ENCODE data around the gene IRX5.

The IRX5 gene

DNA sequence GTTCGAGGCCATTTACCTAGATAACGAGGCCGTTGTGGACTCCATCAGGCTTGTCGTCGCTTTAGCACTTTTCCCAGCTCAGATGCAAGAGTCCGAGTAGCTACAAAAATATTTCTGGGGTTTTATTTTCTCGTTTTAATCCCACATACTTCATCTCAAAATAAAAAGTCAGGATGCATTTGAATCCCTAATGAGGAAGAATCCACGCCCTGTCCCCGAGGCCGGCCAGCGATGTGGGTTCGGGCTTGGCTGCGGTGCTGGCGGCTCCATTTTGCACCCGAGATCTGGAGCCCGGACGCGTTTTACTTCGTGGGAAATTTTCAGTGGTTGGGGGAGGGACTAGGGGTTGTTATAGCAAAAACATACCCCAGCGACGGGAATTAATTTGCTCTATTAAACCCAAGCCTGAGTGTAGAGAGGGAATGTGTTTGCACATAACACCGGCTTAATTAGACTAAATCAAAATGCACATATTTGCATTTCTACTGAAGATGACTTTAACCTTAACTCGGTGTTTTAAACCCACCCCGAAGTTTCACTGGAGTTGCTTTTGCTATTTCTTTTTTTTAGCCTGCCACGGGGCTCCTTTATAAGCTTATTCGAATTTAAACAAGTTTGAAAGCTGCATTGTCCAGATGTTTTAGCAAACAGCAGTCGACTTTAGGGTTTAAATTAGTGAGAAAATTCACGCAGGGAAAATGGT lies 4.8 kb downstream of the IRX5 start:
- TF ChIP-seq, protein P1, sequence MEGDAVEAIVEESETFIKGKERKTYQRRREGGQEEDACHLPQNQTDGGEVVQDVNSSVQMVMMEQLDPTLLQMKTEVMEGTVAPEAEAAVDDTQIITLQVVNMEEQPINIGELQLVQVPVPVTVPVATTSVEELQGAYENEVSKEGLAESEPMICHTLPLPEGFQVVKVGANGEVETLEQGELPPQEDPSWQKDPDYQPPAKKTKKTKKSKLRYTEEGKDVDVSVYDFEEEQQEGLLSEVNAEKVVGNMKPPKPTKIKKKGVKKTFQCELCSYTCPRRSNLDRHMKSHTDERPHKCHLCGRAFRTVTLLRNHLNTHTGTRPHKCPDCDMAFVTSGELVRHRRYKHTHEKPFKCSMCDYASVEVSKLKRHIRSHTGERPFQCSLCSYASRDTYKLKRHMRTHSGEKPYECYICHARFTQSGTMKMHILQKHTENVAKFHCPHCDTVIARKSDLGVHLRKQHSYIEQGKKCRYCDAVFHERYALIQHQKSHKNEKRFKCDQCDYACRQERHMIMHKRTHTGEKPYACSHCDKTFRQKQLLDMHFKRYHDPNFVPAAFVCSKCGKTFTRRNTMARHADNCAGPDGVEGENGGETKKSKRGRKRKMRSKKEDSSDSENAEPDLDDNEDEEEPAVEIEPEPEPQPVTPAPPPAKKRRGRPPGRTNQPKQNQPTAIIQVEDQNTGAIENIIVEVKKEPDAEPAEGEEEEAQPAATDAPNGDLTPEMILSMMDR (IDR thresholded peaks at IDR 0.05; ENCODE audit: extremely low read depth, missing control alignments): no peak
- DNase-seq (ENCODE audit: low spot score): no peak

DNA sequence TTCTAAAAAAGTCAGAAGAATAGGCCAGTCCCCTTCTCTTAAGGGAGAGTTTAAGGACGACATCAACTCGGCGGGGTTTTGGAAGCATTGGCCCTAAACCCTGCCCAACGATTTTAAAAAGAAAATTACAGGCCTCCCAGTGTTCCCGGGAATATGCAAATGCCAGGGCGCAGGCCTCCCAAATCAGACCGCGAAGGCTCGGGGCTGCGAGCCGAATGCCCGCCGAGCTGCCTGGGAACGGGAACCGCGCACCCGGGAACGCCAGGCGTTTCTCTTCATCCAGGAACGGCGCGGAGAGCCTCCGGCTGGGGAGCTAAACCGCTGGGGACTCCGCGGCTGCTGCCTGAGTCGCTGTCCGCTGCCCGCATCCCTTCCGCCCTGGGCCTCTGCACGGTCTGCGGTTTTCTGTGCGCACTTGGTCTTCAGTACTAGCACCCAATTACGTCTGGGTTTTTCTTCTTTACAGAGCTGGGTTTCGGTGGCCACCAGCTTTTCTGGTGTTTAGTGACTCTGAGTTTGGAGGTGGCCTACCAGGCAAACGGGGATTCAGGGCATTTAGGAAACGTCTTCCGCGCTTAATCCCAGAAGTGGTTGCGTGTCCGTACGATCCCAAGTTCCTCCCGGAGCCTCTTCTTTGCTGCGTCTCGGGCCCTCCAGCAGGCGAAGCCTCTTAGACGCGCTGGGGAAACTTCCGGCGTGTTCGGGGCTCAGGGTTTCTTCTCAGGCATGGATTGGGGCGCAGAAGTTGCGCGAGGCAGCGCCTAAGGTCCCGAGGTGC lies 5.7 kb downstream of the IRX5 start:
- DNase-seq (ENCODE audit: low spot score): peak; percentile 40
- TF ChIP-seq, protein P1 (IDR thresholded peaks at IDR 0.05; ENCODE audit: extremely low read depth, missing control alignments): no peak

DNA sequence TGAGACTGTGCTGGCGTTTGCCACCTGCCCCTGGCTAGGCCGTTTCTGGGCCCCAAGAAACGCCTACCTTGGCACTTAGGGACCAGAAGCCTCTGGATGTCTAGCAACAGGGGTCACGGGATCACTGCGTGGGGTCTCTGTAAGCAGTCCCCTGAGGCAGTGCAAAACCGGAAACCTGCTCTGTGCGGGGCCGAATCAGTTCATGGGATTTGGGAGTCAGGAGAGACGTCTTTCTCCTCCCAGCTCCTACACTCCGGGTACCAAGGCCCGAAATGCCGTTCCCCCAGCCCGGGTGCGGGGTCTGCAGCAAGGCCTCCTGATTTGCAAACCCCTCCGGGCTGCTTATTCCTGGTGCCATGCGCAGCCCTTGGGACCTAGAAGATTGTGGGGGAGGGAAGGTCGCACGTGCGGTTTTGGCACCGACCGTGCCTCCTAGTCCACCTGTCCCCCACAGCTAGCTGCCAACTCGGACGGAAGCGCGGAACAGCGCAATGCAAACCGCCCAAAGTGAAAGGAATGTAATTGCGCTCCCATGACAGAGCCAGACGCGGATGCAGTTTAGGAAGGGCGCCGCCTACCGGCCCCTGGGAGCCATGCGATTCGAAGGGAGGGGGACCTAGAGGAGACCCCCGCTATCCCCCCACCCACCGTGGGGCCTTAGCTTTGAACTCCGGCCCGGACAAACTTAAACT lies 6.5 kb downstream of the IRX5 start:
- DNase-seq (ENCODE audit: low spot score): peak; percentile 52
- TF ChIP-seq, protein P1 (IDR thresholded peaks at IDR 0.05; ENCODE audit: extremely low read depth, missing control alignments): no peak

DNA sequence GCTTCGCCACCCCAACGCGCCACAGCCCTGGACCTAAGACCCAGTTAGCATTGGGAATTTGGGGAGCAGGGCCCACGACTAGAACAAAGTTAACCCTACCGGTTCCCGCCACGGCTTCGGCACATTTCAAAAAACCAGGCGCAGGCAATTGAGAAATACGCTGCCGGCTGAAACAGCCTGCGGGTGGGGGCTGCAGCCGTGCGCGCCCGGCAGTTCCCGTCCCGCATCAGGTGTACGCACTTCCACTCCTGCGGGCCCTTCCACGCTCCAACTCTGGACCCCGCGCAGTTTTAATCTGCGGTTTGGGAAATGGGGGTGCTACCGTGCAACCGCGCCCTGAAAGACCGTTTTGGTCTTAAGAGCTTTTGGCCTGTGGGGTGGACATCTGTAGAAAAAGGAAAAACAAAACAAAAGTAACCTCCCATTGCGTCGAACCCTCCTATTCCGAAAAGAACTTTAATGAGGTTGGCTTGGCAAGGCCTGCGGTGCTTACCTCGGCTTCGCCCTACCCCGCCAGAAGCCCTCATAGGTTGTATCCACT lies 7.1 kb downstream of the IRX5 start:
- no peak for DNase-seq (ENCODE audit: low spot score)
- TF ChIP-seq, protein P1 (IDR thresholded peaks at IDR 0.05; ENCODE audit: extremely low read depth, missing control alignments): no peak

DNA sequence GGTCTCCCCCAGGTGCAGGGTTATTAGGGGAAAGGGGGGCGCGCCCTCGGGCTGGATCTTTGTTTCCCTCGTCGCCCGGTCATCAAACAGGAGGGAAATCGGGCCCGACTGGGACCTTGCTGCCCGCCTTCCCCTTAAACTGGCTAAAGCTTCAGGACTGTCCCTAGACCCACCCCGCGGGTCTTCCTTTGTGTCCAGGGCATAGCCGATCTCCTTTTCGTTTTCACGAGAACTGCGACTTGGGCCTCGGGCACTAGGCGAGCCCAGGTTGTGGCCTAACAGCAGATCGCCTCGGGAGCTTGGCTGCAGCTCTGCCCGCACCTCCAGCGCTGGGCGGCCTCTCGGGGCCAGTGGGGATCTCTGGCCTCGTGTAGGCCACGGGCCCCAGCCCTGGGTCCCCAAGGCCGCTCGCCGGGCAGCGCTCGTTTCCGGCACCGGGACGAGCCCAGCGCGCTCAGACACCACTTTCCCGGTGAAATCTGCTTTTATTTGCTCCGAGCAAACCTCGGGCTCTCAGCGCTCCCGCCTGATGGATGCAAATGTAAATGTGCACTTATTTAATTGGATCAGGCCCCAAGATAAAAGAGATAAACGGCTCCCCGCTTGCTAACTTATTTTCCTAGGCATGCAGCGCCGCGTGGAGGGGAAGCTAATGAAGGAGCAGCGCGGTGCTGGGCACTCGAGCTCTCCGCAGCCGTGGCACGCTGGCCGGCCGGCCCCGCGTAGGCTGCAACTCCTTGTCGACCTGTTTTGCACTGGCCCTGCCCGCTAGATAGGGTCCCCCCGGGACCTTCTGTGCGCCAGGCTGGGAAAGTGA lies 7.8 kb downstream of the IRX5 start:
- TF ChIP-seq, protein P1 (IDR thresholded peaks at IDR 0.05; ENCODE audit: extremely low read depth, missing control alignments): no peak
- no peak for DNase-seq (ENCODE audit: low spot score)

DNA sequence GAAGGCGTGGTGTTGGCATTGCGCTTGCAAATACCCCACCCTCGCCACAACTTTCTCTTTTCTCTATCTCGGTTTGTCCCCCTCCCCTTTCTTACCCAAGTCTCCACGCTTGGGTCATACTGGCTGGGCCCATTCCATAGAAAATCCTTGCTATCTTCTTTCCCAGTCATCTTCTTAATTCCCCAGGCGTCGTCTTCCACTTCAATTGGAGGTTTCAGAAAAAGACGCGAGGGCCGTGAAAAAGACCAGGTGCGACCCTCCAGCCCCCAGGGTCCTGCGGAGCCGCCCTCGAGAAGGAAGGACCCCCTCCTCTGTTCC lies 8.3 kb downstream of the IRX5 start:
- TF ChIP-seq, protein P1 (IDR thresholded peaks at IDR 0.05; ENCODE audit: extremely low read depth, missing control alignments): no peak

More for the DNA sequence above, 8.3 kb downstream of the IRX5 start:
- no peak for DNase-seq (ENCODE audit: low spot score)

Data from GM20000 (cell line).